Colonic mucosa (tissue), 4 donors: ENCODE results near the gene C14orf119. TPM values are rescaled to one million over a fixed set of nuclear protein-coding genes. Genes with fewer than 3 reads are reported as not detected.

Experiments used
- DNase-seq: peaks from one replicate; pipeline ENCODE4 v3.0.0-alpha.2; 2020
- H3K27ac ChIP-seq: fragments of 200-600 bp; one replicate; pipeline ENCODE4 v1.8.0; 2021
- H3K27me3 ChIP-seq: fragments of 200-600 bp; one replicate; pipeline ENCODE4 v1.8.0; 2021
- H3K36me3 ChIP-seq: fragments of 200-600 bp; one replicate; pipeline ENCODE4 v1.8.0; 2021
- H3K4me1 ChIP-seq: fragments of 200-600 bp; one replicate; pipeline ENCODE4 v1.8.0; 2021; ENCODE audit warnings: mild to moderate bottlenecking
- H3K4me3 ChIP-seq: fragments of 200-600 bp; one replicate; pipeline ENCODE4 v1.8.0; 2021
- H3K9ac ChIP-seq, 2 donors: one replicate each; pipeline ENCODE4 v1.7.0; 2013; ENCODE audit warnings: control low read depth in 2 of 2, low read depth in 2 of 2, low read length in 2 of 2
- H3K9me3 ChIP-seq: fragments of 200-600 bp; one replicate; pipeline ENCODE4 v1.8.0; 2021
- intact Hi-C: fragments of 100-400 bp; cut with DNase I; formaldehyde crosslinking; loops from one replicate; pipeline ENCODE4 v1.14.1; 2022
- total RNA-seq, 2 donors: library from RNA; stranded (reverse); fragmentation: NEBNext Ultra II Directional in 1 of 2; extraction: Animal tissue kit (Norgen Biotek cat#: 25700) in 1 of 2; gene quantifications; one replicate each; pipeline ENCODE4 v1.2.1, GENCODE V29; 2021
- TF ChIP-seq, protein P1 (sequence below): fragments of 200-600 bp; IDR thresholded peaks from one replicate; pipeline ENCODE4 v1.8.0; 2022; ENCODE audit warnings: antibody characterized with exemption, mild to moderate bottlenecking
- donor health status: healthy.
- donor health status: DM: no; HTN: no; CAD: no.
- donor health status: DM: no; HTN: no; CAD: no.

Gene C14orf119
- total RNA-seq, 2 donors from 2014 or later, result 56.2 to 59.2 TPM

DNA sequence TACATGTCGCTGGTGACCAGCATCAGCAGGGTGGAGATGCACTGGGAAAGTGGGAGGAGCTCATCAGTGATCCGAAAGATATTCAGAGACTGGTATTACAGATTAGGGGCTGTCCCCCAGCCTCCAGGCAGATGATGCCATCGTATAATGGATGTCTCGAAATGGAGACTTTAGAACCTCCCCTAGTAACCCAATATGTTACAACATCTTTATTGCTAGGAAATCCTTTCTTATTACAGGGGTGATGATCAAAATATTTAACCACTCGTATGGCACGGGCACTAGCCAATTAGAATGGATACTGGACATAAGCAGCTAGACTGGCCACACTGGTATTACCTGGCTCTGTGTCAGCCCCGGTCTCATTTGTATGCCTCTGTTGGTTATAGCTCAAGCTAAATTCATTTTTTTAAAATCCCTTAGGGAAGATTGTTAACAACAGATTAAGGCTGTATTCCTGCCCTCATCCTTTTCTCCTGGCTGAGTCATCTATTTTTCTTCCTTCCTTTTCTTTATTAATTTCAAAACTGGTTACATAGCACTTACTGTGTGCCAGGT is 34.5 kb downstream of the C14orf119 start:
- Histone ChIP-seq H3K9ac (no peak overlapping the region), H3K27ac (no peak overlapping the region), H3K4me1 (no peaks in the 10 kb centered on the region), H3K36me3 (no peaks in the 10 kb centered on the region), H3K4me3 (no peak overlapping the region), H3K9me3 (no peaks in the 10 kb centered on the region), H3K27me3 (no peaks in the 10 kb centered on the region)
- TF ChIP-seq, protein P1, sequence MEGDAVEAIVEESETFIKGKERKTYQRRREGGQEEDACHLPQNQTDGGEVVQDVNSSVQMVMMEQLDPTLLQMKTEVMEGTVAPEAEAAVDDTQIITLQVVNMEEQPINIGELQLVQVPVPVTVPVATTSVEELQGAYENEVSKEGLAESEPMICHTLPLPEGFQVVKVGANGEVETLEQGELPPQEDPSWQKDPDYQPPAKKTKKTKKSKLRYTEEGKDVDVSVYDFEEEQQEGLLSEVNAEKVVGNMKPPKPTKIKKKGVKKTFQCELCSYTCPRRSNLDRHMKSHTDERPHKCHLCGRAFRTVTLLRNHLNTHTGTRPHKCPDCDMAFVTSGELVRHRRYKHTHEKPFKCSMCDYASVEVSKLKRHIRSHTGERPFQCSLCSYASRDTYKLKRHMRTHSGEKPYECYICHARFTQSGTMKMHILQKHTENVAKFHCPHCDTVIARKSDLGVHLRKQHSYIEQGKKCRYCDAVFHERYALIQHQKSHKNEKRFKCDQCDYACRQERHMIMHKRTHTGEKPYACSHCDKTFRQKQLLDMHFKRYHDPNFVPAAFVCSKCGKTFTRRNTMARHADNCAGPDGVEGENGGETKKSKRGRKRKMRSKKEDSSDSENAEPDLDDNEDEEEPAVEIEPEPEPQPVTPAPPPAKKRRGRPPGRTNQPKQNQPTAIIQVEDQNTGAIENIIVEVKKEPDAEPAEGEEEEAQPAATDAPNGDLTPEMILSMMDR, result no peak
- intact Hi-C loops, result loop anchor here (10.0 kb wide), 1 partner anchor 165 kb away; no protein-coding TSS in a partner anchor
- DNase-seq, result no peak

DNA sequence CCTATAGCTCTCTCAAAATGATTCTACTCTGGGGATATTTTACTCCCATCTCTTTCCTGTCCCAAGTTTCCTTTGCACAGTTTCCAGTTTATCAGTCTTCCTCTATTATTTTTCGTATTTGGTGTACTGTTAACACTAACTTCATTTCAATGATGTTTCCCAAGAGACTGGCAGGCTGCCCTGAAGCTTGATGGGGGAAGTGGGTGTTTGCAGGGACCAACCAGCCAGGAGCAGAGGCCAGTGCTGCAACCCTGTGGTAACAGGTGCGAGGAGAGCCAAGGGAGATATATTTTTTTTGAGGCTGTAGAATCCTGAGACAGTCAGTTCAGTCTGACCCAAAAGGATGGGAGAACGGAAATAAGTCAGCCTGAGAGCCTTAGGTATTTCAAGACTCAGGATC is 35.6 kb downstream of the C14orf119 start:
- Histone ChIP-seq H3K9ac (no peak overlapping the region), H3K4me3 (no peak overlapping the region), H3K27me3 (no peaks in the 10 kb centered on the region), H3K4me1 (no peaks in the 10 kb centered on the region), H3K36me3 (no peaks in the 10 kb centered on the region), H3K9me3 (no peaks in the 10 kb centered on the region), H3K27ac (no peak overlapping the region)
- intact Hi-C loops, result no loop called here
- TF ChIP-seq, protein P1, result no peak
- DNase-seq, result no peak

DNA sequence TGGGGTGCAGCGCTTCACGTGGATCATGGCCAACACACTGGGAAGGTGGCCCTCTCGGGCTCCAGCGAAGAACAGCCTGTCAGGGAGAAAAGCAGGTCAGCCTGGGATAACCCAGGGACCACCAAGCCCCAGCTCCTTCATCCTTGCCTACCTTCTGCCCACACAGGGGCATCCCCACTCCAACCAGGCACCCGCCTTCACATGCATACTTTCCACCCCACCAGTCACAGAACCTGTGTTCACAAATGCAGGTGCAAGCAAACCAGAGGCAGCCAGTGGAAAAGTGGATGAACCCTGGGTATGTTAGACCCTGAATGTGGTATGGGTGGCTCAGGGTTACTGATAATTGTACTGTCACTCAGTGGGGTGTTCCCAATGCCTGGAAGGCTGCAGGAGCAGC is 36.2 kb downstream of the C14orf119 start:
- Histone ChIP-seq H3K9ac (no peak overlapping the region), H3K9me3 (no peaks in the 10 kb centered on the region), H3K4me1 (no peaks in the 10 kb centered on the region), H3K27me3 (no peaks in the 10 kb centered on the region), H3K27ac (no peak overlapping the region), H3K36me3 (no peaks in the 10 kb centered on the region), H3K4me3 (no peak overlapping the region)
- intact Hi-C loops, result no loop called here
- TF ChIP-seq, protein P1, result no peak
- no peak for DNase-seq

DNA sequence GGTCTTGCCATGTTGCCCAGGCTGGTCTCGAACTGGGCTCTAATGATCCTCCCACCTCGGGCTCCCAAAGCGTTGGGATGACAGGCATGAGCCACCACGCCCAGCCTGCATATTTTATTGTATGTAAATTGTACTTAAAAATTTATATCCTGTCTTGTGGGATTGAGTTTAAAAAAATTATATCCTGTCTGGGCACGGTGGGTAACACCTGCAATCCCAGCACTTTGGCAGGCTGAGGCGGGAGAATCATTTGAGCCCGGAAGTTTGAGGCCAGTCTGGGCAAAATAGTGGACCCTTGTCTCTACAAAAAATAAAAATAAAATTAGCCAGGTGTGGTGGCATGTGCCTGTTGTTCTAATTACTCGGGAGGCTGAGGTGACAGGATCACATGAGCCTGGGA is 37.7 kb downstream of the C14orf119 start:
- TF ChIP-seq, protein P1, result no peak
- H3K4me3 ChIP-seq, result no peak overlapping the region
- H3K4me1 ChIP-seq, result no peaks in the 10 kb centered on the region
- H3K27me3 ChIP-seq, result no peaks in the 10 kb centered on the region
- no peak for DNase-seq
- H3K9ac ChIP-seq, result no peak overlapping the region
- intact Hi-C loops, result no loop called here
- no peak overlapping the region for H3K27ac ChIP-seq
- no peaks in the 10 kb centered on the region for H3K9me3 ChIP-seq
- H3K36me3 ChIP-seq, result no peaks in the 10 kb centered on the region

DNA sequence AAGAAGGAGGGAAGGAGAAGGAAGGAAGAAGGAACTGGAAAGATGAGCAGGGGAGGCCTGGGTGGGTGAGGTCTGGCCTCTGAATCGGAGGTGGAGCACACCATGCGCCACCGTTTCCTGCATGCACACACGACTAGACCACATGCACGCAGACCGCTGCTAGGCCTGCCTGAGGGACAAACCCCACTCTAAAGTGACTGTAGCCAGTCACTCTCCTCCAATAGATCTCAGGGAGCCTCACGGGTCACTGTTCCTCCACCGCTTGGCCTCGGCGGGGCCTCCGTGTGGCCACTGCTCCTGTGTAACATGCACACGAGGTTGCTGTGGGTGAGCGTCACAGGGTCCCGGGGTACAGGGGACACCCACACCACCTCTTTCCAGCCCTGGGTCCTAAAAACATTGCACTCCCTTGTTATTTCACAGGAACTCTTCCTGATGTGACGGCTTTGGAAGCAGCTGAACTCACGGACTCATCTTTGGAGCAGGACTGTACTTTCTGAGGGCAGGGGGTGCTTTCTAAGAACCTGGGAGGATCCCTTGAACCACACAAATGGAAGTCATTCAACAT is 41.3 kb downstream of the C14orf119 start:
- no peak overlapping the region for H3K4me3 ChIP-seq
- no peaks in the 10 kb centered on the region for H3K4me1 ChIP-seq
- no peak overlapping the region for H3K9ac ChIP-seq
- H3K27ac ChIP-seq, result no peak overlapping the region
- H3K27me3 ChIP-seq, result no peaks in the 10 kb centered on the region
- no peaks in the 10 kb centered on the region for H3K9me3 ChIP-seq
- no peaks in the 10 kb centered on the region for H3K36me3 ChIP-seq
- TF ChIP-seq, protein P1, result no peak
- no peak for DNase-seq
- intact Hi-C loops, result no loop called here
